Thyroid gland (tissue), 4 donors: ENCODE data around the gene FRMD8. TPM values are rescaled to one million over a fixed set of nuclear protein-coding genes. Genes with fewer than 3 reads are reported as not detected.

Experiments used
- DNase-seq, 2 donors: peaks; one replicate each; pipeline ENCODE4 v3.0.0-alpha.2; 2019
- H3K27ac ChIP-seq, 3 donors: fragments of 200-600 bp; sonication (generic); 1 replicate in 2 of 3; 2 replicates in 1 of 3; pipeline ENCODE4 v1.5.1; 2016 to 2019; ENCODE audit warnings: mild to moderate bottlenecking in 1 of 3, moderate library complexity in 1 of 3
- H3K27me3 ChIP-seq: fragments of 200-600 bp; sonication (generic); one replicate; pipeline ENCODE4 v1.5.1; 2019
- H3K36me3 ChIP-seq, 2 donors: fragments of 200-600 bp; sonication (generic); one replicate each; pipeline ENCODE4 v1.5.1; 2016 to 2019
- H3K4me1 ChIP-seq, 2 donors: fragments of 200-600 bp; sonication (generic); one replicate each; pipeline ENCODE4 v1.5.1; 2017 to 2019
- H3K4me3 ChIP-seq, 3 donors: fragments of 200-600 bp; sonication (generic); replicated peaks in 1 of 3; 1 replicate in 2 of 3; 2 replicates in 1 of 3; pipeline ENCODE4 v1.5.1; 2016; ENCODE audit warnings: mild to moderate bottlenecking in 1 of 3
- H3K9me3 ChIP-seq: fragments of 200-600 bp; sonication (generic); one replicate; pipeline ENCODE4 v1.5.1; 2017
- CTCF ChIP-seq, 6 experiments: fragments of 200-600 bp in 3 of 6; fragments of 450-650 bp in 3 of 6; sonication (generic) in 3 of 6; IDR thresholded peaks; one replicate each; pipeline ENCODE4 v1.5.1; 2016 to 2019; ENCODE audit warnings: antibody characterized with exemption in 6 of 6, mild to moderate bottlenecking in 2 of 6, inconsistent platforms in 1 of 6, moderate library complexity in 1 of 6
- POLR2A ChIP-seq, 2 donors: fragments of 450-650 bp; IDR thresholded peaks; one replicate each; pipeline ENCODE4 v1.6.1; 2017; ENCODE audit warnings: antibody characterized with exemption in 2 of 2, mild to moderate bottlenecking in 2 of 2, moderate library complexity in 1 of 2
- WGBS, 2 donors: methylation state at CpG; one replicate each; pipeline ENCODE4 v1.1.5; 2017; 5-methylcytosine and 5-hydroxymethylcytosine counted together
- intact Hi-C: fragments of 100-400 bp; cut with DNase I; formaldehyde crosslinking; loops from one replicate; pipeline ENCODE4 v1.15.1; 2023
- total RNA-seq, 4 donors: library from RNA; depleted of rRNA; stranded (reverse); fragments of >200 nt; gene quantifications; one replicate each; pipeline ENCODE4 v1.2.3, GENCODE V29; 2016

The FRMD8 gene
- total RNA-seq, 4 donors from 2014 or later = 22.5 to 44.9 (median 31.0) TPM

GRCh38 chr11:65395961-65396530, 9.6 kb downstream of the FRMD8 start:
- WGBS, 2 donors = 85 to 96% methylated on average over 8 to 9 of the region's 15 CpGs
- TF ChIP-seq POLR2A (IDR thresholded peaks at IDR 0.05) (no peak), CTCF (IDR thresholded peaks at IDR 0.05) (no peak)

GRCh38 chr11:65396769-65397745, 10.6 kb downstream of the FRMD8 start:
- Histone ChIP-seq H3K9me3 (no peaks in the 10 kb centered on the region), H3K4me3 (no peak overlapping the region), H3K4me1 (no peaks in the 10 kb centered on the region), H3K27me3 (no peaks in the 10 kb centered on the region), H3K36me3 (peaks cover 33 to 46% of the 10 kb centered on the region in 2 donors), H3K27ac (no peak overlapping the region)
- WGBS, 2 donors = 94 to 95% methylated on average over 38 of the region's 38 CpGs
- DNase-seq = no peak
- TF ChIP-seq CTCF (IDR thresholded peaks at IDR 0.05) = no peak
- no peak for TF ChIP-seq POLR2A (IDR thresholded peaks at IDR 0.05)
- intact Hi-C loops = no loop called here

More at GRCh38 chr11:65395961-65396530, 9.6 kb downstream of the FRMD8 start:
- Histone ChIP-seq H3K4me3 (no peak overlapping the region), H3K27ac (no peak overlapping the region), H3K4me1 (peaks cover 0 to 9% of the 10 kb centered on the region in 2 donors), H3K9me3 (no peaks in the 10 kb centered on the region), H3K27me3 (no peaks in the 10 kb centered on the region), H3K36me3 (peaks cover 33 to 45% of the 10 kb centered on the region in 2 donors)
- DNase-seq = no peak
- intact Hi-C loops = no loop called here

DNA sequence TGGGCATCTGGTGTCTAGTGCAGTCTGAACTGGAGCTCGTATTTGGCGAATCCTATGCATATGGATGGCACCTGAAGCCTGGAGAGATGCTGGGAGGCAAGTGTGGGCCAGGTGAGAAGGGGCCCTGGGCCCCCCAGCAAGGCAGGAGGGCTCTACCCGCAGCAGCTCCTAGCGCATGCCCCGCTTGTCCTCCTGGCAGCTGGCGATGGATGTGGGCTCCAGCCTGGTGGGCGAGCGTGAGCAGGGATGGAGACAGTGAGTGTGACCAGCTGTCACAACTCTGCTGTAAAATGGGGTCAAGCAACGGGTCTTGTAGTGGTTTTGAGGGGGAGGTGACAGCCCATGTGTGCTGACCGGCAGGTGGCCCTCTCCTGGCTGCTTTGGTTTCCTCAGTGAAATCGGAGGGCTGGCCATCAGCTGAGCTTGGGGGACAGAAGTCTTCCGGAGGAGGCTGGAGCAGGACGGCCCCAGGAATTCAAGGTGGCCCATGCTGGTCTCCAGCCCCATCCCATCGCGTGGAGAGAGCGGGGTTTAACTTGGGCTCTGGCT, 12.0 kb downstream of the FRMD8 start:
- DNase-seq = no peak
- 88 to 94% methylated on average over 10 to 15 of the region's 16 CpGs for WGBS, 2 donors

DNA sequence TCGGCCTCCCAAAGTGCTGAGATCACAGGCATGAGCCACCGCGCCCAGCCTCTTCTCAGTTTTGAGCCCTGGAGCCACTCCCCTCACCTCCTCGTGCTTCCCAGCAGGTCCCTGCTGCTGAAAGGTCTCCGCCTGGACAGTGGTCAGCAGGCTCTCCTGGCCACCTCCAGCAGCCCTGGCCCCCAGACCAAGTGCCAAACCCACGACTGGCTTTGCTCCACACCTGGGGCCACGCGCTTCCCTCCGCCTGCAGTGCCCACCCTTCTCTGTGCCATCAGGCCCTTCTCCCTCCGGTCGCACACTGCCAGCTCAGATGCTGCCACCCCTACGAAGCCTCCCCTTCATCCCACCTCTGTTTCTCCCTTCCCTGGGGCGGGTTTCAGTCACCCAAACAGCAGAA, 12.8 kb downstream of the FRMD8 start:
- Histone ChIP-seq H3K36me3 (peaks cover 23 to 40% of the 10 kb centered on the region in 2 donors), H3K27me3 (no peaks in the 10 kb centered on the region), H3K27ac (no peak overlapping the region), H3K4me1 (peaks cover 0 to 5% of the 10 kb centered on the region in 2 donors), H3K4me3 (no peak overlapping the region), H3K9me3 (no peaks in the 10 kb centered on the region)
- TF ChIP-seq POLR2A (IDR thresholded peaks at IDR 0.05) (no peak), CTCF (IDR thresholded peaks at IDR 0.05) (no peak)
- intact Hi-C loops = no loop called here
- DNase-seq = no peak
- 96 to 98% methylated on average over 13 of the region's 13 CpGs for WGBS, 2 donors

More for the DNA sequence above, 12.0 kb downstream of the FRMD8 start:
- H3K27me3 ChIP-seq = no peaks in the 10 kb centered on the region
- H3K4me1 ChIP-seq = no peaks in the 10 kb centered on the region
- no peaks in the 10 kb centered on the region for H3K9me3 ChIP-seq
- intact Hi-C loops = no loop called here
- H3K27ac ChIP-seq = no peak overlapping the region
- no peak overlapping the region for H3K4me3 ChIP-seq
- peaks cover 27 to 47% of the 10 kb centered on the region in 2 donors for H3K36me3 ChIP-seq
- no peak for TF ChIP-seq POLR2A (IDR thresholded peaks at IDR 0.05)
- TF ChIP-seq CTCF (IDR thresholded peaks at IDR 0.05) = no peak
